Astrocyte (in vitro differentiated cells and primary cell): ENCODE data around the gene GFOD1.

Experiments used
- EZH2 ChIP-seq: IDR thresholded peaks from 2 replicates; pipeline ENCODE4 v1.6.1; 2012; ENCODE audit warnings: mild to moderate bottlenecking, low read length, inconsistent platforms; ENCODE audit not compliant: insufficient read depth
- TF ChIP-seq, protein P1 (sequence below): IDR thresholded peaks from 2 replicates; pipeline ENCODE4 v1.5.1; 2011; ENCODE audit warnings: low read depth, mild to moderate bottlenecking, inconsistent platforms, low read length, moderate library complexity; ENCODE audit not compliant: insufficient read depth

DNA sequence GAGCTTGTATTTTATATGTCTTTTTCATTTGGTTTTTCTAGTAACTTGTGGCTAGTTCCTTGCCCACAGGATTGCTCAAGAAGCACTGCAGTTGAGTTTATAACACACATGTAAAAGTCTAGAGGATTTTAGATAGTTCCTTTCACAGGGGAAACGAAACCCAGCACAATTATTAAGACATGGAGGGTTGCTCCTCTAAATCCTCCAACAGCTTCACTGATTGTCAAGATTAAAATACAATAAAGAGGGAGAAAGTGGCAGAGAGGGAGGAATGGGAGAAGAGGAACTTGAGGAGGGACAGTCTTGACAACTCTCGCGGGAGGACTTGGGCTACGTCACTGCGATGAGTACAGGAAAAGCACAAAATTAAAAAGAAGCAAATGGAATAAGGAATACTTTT, 149.4 kb downstream of the GFOD1 start:
- TF ChIP-seq, protein P1, sequence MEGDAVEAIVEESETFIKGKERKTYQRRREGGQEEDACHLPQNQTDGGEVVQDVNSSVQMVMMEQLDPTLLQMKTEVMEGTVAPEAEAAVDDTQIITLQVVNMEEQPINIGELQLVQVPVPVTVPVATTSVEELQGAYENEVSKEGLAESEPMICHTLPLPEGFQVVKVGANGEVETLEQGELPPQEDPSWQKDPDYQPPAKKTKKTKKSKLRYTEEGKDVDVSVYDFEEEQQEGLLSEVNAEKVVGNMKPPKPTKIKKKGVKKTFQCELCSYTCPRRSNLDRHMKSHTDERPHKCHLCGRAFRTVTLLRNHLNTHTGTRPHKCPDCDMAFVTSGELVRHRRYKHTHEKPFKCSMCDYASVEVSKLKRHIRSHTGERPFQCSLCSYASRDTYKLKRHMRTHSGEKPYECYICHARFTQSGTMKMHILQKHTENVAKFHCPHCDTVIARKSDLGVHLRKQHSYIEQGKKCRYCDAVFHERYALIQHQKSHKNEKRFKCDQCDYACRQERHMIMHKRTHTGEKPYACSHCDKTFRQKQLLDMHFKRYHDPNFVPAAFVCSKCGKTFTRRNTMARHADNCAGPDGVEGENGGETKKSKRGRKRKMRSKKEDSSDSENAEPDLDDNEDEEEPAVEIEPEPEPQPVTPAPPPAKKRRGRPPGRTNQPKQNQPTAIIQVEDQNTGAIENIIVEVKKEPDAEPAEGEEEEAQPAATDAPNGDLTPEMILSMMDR, result no peak
- no peak for TF ChIP-seq EZH2
